ENCODE data around the gene SPEG.

The SPEG gene

GRCh38 chr2:219522111-219523030, 87.7 kb downstream of the SPEG start:
- DNase-seq (ENCODE audit: extremely low spot score, insufficient read length, low read depth) (no peak), FAIRE-seq (no peak)

- FAIRE-seq (no peak), DNase-seq (ENCODE audit: extremely low spot score, insufficient read length, low read depth) (no peak)
These were observed 88.5 kb downstream of the SPEG start for GRCh38 chr2:219523031-219523671.

- FAIRE-seq = no peak
These were observed 90.2 kb downstream of the SPEG start for GRCh38 chr2:219524817-219525216.

GRCh38 chr2:219525533-219526232, 91.0 kb downstream of the SPEG start:
- DNase-seq (ENCODE audit: extremely low spot score, insufficient read length, low read depth) (no peak), FAIRE-seq (no peak)

More at GRCh38 chr2:219524817-219525216, 90.2 kb downstream of the SPEG start:
- DNase-seq (ENCODE audit: extremely low spot score, insufficient read length, low read depth) = no peak

GRCh38 chr2:219526320-219527075, 91.9 kb downstream of the SPEG start:
- FAIRE-seq (no peak), DNase-seq (ENCODE audit: extremely low spot score, insufficient read length, low read depth) (no peak)

GRCh38 chr2:219527076-219527394, 92.4 kb downstream of the SPEG start:
- no peak for DNase-seq (ENCODE audit: extremely low spot score, insufficient read length, low read depth)
- FAIRE-seq = no peak

GRCh38 chr2:219527472-219527871, 92.8 kb downstream of the SPEG start:
- no peak for DNase-seq (ENCODE audit: extremely low spot score, insufficient read length, low read depth)

GRCh38 chr2:219530048-219530963, 95.7 kb downstream of the SPEG start:
- peak; percentile 84 for DNase-seq (ENCODE audit: extremely low spot score, insufficient read length, low read depth)

More at GRCh38 chr2:219527472-219527871, 92.8 kb downstream of the SPEG start:
- FAIRE-seq = no peak

GRCh38 chr2:219531639-219532377, 97.2 kb downstream of the SPEG start:
- DNase-seq (ENCODE audit: extremely low spot score, insufficient read length, low read depth) = no peak
- no peak for FAIRE-seq

More at GRCh38 chr2:219530048-219530963, 95.7 kb downstream of the SPEG start:
- peak; percentile 78 for FAIRE-seq

GRCh38 chr2:219532378-219532649, 97.7 kb downstream of the SPEG start:
- DNase-seq (ENCODE audit: extremely low spot score, insufficient read length, low read depth) = no peak
- no peak for FAIRE-seq

- FAIRE-seq = no peak
- no peak for DNase-seq (ENCODE audit: extremely low spot score, insufficient read length, low read depth)
These were observed 99.5 kb downstream of the SPEG start for GRCh38 chr2:219533930-219534661.

GRCh38 chr2:219536425-219536824, 101.8 kb downstream of the SPEG start:
- FAIRE-seq = no peak

GRCh38 chr2:219536967-219537366, 102.3 kb downstream of the SPEG start:
- DNase-seq (ENCODE audit: extremely low spot score, insufficient read length, low read depth) (no peak), FAIRE-seq (no peak)

More at GRCh38 chr2:219536425-219536824, 101.8 kb downstream of the SPEG start:
- DNase-seq (ENCODE audit: extremely low spot score, insufficient read length, low read depth) = no peak

GRCh38 chr2:219537657-219538488, 103.2 kb downstream of the SPEG start:
- FAIRE-seq (no peak), DNase-seq (ENCODE audit: extremely low spot score, insufficient read length, low read depth) (no peak)

- DNase-seq (ENCODE audit: extremely low spot score, insufficient read length, low read depth) = no peak
- no peak for FAIRE-seq
These were observed 103.9 kb downstream of the SPEG start for GRCh38 chr2:219538504-219538951.

- FAIRE-seq = no peak
- DNase-seq (ENCODE audit: extremely low spot score, insufficient read length, low read depth) = no peak
These were observed 104.5 kb downstream of the SPEG start for GRCh38 chr2:219538956-219539788.
